ENCODE measurements around the gene HSBP1.

DNA sequence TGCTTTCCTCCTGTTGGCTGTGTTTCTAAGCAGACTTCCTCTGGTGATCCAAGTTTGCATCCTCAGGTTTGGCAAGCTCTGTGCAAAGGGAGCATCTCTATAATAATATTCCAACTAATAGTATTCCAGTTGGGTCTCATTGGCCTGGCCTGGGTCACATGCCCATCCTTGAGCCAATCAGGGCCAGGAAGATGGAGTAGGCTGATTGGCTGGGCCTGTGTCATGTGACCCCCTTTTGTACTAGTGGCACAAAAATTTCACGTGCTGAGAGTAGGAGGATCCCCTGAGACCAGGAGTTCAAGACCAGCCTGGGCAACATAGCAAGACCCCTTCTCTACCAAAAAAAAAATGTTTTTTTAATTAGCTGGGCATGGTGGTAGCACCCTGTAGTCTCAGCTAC, 55.9 kb downstream of the HSBP1 start:
- no peak for TF ChIP-seq POLR2A (IDR thresholded peaks at IDR 0.05)
- TF ChIP-seq, protein P1, sequence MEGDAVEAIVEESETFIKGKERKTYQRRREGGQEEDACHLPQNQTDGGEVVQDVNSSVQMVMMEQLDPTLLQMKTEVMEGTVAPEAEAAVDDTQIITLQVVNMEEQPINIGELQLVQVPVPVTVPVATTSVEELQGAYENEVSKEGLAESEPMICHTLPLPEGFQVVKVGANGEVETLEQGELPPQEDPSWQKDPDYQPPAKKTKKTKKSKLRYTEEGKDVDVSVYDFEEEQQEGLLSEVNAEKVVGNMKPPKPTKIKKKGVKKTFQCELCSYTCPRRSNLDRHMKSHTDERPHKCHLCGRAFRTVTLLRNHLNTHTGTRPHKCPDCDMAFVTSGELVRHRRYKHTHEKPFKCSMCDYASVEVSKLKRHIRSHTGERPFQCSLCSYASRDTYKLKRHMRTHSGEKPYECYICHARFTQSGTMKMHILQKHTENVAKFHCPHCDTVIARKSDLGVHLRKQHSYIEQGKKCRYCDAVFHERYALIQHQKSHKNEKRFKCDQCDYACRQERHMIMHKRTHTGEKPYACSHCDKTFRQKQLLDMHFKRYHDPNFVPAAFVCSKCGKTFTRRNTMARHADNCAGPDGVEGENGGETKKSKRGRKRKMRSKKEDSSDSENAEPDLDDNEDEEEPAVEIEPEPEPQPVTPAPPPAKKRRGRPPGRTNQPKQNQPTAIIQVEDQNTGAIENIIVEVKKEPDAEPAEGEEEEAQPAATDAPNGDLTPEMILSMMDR (IDR thresholded peaks at IDR 0.05): no peak

Data from lower leg skin (tissue), 3 donors.